Neural progenitor cell (in vitro differentiated cells): ENCODE measurements around the gene SLC6A3.

ENCODE experiments used
- CTCF ChIP-seq: fragments of 200-600 bp; sonication (generic); IDR thresholded peaks from 2 replicates; pipeline ENCODE4 v1.5.1; 2017; ENCODE audit warnings: antibody characterized with exemption, mild to moderate bottlenecking
- EZH2phosphoT487 ChIP-seq: fragments of 200-600 bp; sonication (generic); IDR thresholded peaks from 2 replicates; pipeline ENCODE4 v1.6.1; 2017; ENCODE audit warnings: antibody characterized with exemption

DNA sequence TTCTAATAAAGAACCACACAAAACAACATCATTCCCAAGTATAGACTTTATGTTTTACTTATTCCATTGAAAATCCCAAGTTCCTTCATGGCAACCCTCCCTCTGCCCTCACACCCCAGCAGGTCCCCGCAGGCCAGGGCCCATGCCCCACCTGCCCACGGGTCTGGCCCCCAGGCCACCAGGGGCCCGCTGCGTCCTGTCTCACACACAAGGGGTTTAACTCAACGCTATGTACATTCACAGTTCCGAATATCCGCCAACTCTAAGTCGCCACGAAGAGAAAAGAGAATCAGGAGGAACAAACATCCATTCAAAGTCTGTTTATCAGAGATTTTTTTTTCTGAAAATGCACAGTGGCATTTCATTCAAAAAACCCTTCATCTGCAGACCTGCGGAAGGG lies 16.2 kb upstream of the SLC6A3 start:
- TF ChIP-seq CTCF = no peak
- no peak for TF ChIP-seq EZH2phosphoT487
